Measurements from ENCODE around the gene ADNP2.
A peak's percentile ranks its signal among the peaks of the same experiment; 100 is the strongest.

Gene ADNP2

DNA sequence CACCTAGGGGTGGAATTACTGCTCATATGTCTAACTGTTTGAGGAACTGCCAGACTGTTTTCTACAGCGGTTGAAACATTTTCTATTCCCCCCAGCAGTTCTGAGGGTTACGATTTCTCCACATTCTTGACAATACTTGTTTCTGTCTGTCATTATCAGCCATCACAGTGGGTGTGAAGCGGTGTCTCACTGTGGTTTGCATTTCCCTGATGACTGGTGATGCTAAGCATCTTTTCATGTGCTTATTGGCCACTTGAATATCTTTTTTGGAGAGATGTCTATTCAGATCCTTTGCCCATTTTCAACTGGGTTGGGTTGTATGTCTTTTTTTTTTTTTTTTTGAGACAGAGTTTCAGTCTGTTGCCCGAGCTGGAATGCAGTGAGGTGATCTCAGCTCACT is 63.0 kb downstream of the ADNP2 start:
- no peak for DNase-seq (ENCODE audit: low read depth)

DNA sequence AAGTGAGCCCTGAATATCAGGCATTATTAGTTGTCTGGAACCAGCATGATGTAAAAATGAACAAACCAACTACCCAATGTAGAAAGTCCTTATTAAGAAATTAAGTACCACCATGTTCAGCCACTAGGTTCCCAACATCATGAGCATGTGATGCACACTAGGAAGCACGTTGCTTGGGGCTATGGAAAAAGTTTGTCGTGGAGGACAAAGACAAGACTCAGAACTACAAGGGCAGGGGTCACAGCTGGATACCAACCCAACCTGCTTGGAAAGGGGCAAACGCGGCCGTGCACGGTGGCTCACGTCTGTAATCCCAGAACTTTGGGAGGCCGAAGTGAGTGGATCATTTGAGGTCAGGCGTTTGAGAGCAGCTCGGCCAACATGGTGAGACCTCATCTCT is 64.0 kb downstream of the ADNP2 start:
- no peak for DNase-seq (ENCODE audit: low read depth)

DNA sequence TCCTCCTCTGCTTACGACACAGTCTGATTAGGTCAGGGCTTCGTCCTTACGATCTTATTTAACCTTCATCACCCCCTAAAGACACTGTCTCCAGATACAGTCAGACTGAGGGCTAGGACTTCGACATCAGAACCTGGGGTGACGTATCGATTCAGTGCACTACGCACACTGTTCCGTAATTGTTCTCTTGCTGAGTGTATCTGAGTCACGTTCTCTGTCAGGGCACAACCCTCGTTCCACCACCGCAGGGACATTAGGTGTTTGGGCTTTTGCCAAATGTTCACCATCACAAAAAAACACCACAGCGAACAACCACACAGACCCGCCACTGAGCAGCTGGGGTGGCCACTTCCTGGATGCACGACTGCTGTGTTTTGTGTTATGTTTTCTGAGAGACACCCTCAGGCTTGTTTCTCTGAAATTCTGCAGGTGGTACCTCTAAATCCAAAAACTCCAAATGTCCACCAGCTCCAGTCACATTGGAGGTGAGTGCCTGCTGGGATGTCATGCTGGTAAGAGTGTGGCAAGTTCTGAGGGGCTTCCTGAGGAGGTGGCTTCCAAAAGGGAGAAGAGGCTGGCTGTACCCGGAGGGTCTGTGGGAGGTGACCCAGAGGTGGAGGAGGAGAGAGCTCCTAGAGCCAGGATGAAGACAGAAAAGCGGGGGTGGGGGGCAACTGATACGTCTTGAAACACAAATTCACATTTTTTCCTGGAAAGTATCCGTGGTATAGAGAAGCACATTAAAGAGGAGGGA is 66.6 kb downstream of the ADNP2 start:
- DNase-seq (ENCODE audit: low read depth): peak; percentile 23

DNA sequence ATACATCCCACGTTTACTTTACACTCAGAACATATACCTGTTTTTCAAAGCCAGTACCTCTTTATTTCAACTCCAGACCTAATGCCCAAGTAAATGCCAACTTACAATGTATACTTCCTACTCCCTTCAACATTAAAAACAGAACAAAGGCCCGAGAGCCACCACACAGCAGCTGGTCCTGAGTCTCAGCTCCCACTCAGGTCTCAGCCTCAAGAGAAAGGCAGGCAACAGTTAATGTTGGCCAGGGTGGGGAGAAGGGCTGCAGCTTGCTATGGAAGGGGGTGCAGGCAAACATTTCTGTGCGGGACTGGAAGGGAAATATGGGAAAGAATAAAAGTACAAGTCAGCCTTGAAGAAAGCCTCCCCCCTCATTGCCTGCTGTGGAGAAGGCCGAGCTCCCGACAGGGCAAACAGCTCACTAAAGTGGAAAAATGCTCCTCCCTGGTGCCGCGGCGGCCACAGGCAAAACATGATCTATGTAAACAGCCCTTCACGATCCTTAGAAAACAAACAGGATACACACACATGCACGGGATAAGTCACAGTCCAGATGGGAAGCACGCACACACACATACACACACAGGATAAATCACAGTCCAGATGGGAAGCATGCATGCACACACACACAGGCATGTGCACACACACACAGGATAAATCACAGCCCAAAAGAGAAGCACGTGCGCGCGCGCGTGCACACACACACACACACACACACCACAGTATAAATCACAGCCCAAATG is 67.4 kb downstream of the ADNP2 start:
- DNase-seq (ENCODE audit: low read depth): no peak

DNA sequence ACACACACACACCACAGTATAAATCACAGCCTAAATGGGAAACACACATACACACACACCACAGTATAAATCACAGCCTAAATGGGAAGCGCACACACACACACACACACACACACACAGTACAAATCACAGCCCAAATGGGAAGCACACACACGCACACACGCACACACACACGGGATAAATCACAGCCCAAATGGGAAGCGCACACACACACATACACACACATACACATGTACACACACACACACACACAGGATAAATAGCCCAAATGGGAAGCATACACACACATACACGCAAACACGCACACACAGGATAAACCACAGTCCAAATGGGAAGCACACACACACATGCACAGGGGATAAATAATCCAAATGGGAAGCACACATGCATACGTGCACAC is 68.1 kb downstream of the ADNP2 start:
- no peak for DNase-seq (ENCODE audit: low read depth)

DNA sequence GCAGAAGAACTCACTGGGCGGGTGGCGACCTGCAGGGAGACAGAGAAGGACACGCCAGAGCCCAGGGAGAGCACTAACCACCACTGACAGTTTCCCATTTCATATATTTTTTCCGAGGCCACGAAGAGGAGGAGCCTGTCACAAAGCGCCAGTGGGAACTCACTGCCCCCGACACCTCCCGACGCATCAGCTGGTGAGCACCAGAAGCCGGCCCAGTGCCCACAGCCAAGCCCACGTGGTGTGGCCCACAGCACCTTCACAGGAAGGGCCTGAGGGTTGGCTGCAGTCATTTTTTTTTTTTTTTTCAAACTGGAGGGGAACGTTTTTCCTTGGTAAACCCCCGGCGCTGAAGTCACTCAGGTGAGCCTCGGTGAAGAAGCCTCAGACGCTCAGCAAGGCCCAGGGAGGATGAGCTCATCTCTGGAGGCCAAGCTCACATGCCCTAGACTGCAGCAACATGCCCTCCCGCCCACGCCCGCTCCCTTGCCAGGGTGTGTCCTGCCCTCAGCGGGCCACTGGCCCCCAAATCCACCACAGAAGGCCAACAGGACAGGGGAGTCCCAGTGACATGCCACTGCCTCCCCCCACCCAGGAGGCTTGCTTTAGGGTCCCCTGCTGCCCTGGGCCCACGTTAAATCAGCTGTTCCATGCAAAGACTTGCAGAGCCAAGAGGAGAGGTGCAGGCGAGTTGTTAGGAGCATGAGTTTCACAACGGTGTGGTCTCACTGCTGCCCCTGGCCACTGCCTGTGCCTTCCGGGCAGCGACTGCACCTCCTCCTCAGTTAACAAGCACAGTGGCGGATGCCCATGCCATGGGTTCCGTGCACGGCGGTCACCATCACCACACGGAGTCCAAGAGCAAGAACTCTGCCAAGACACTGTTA is 70.1 kb downstream of the ADNP2 start:
- no peak for DNase-seq (ENCODE audit: low read depth)

DNA sequence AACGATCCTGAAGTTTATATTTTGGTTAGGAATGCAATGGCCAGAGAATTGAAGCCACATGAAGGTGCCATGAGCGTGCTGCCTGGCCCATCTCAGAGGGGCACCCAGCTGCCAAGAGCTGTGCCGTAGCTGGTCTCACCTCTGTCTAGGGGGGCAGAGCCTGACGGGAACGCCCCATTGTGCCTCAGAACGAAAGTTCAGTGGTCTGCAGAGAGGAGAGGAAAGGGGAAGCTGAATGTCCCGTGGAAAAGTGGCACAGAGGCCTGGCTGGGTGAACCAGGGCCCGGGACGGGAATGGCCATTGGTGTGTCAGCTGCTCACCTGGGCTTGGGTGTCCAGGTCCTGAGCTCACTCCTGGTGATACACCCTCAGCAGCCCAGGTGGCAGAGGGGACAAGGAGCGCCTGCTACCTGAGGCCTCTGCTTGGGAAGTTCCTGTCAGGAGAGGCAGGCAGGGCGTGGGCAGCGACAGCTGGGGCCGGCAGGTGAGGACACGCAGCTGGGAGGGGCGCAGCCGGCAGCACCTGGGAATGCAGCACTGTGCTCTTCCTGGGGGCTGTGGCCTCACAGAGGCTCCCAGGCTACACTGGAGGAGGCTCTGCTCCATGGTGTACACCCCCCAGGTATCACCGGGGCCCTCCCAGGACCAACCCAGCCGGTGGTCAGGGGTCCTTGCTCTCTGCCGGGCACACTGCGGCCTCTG is 70.9 kb downstream of the ADNP2 start:
- DNase-seq (ENCODE audit: low read depth): no peak

DNA sequence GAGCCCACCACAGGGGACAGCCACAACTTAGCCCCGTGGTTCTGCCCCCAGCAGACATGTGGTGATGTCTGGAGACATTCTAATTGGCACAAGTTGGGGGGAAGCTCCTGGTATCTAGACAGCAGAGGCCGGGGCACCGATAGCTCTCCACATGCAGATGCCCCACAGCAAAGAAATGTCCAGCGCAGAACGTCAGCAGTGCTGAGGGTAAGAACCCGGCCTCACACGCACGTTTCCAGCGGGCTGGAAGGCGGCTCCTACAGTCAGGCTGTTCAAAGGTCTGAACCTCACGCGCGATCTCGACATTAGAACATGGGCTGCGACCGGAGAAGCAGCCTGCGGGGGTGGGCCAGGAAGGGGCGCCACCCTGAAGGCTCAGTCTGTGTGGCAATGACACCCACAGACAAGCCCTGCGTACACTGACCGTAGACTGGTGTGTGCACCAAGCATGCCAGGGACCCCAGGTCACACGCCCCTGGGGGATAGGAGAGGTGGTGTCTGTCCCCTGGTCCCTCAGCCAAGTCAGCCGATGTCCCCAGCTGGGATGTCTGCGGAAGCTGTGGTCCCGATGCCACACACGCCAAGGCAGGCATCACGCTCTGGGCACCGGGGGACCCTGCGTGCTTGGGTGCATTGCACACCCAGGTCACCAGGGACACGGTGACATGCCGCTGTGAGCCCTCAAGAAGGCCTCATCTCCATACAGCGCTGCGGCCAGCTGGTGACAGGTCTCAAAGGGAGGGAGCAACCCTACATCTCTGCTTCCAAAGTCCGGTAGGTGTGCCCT is 71.9 kb downstream of the ADNP2 start:
- no peak for DNase-seq (ENCODE audit: low read depth)

DNA sequence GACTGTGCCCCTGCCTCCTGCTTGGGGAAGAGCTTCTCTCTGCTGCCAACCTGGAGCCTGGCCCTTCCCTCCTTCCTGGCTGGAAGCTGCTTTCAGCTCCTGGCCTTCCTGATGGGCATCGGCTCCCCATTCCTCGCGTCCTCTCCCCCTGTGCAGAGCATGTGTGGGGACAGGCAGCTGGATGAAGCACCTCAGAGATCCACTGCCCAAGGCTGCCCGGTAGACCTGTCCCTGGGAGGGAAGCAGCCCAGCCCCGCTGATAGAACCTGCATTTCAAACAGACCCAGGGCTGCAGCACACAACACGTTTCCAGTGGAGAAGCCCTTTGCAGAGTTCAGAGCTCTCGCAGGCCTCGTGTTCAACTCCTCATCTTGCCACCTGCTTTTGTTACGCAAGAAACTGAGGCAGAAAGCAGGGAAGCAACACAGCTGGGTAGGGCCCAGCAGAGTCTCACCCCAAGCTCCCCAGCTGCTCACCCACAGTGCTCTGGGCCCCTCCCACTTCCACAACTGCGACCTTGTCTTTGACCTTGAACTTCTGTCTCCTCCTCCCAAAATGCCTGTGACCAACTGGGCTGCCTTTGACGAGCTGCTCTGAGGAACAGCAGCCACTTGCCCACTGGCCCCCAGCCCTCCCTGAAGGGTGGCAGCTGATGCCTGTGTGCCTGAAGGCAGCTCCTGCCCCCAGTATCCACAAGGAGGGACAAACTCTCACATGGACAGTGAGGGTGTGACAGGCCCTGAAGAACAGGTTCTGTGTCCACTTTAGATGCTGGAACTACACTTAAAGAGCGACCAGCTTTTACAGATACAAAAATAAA is 72.8 kb downstream of the ADNP2 start:
- no peak for DNase-seq (ENCODE audit: low read depth)

DNA sequence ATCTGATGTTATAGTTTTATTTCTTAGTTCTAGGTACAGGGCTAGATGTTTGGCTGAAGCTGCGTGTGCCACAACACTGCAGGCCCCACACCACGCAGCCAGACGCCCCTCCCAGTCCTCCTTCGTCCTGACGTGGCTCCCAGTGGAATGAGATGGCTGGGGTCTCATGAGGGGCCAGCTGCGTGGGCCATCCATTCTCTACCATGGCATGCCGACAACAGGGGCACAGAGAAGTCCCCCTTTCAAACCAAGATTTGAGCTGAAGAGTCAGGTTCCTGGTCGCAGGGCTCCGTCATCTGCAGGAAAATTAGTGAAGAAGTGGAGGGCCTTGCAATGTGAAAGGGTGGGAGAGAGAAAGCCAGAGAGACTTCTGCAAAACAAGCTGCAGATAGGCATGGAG is 73.8 kb downstream of the ADNP2 start:
- no peak for DNase-seq (ENCODE audit: low read depth)

DNA sequence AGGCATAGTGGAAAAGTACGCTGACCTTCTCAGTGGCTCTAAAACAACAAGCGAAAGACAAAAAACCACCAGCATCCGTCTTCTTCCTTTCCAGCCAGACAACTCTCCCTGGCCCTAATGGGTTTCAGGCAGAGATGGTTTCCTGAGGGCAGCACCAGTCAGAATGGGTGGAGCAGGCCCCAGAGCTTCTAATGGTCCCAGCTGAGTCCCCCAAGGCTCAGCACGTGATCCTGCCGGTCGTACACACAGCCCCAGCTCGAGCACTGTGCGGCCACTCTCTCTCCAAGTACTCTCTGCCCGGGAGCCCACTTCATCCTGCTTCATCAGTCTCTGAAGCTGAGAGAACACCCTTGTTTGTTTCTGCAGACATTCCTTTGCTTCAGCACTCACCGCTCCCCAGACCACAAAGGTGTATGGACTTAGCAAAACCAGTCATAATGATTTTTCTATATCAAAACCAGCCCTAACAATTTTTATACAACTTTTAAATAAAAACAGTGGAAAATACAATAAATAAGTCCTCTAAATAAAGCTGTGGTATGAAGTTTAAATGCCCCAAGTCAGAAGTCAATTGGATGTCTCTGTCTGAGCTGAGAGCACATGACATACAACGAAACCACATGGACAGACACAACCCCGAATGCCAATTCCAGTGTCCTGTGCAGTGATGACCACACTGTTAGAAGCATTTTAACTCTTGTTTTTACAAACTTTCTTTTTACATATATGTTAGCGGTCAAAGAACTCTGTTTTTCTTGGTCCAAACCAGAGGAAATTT is 74.4 kb downstream of the ADNP2 start:
- no peak for DNase-seq (ENCODE audit: low read depth)

DNA sequence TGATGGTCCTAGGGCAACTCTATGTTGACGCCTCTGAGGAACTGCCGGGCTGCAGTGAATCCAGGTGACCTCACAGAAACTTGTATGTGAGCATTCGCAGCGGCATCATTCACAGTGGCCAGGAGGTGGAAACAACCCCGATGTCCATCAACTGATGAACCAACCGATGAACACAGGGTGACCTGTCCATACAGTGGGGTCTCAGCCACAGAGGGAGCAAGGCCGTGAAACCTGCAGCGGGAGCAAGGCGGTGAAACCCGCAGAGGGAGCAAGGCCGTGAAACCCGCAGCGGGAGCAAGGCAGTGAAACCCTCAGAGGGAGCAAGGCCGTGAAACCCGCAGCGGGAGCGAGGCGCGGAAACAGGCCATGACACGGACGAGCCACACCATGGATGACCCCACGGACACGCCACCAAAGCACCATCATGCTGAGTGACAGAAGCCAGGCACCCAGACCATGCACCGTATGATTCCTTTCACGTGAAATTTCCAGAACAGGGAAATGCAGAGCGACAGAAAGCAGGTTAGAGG is 75.2 kb downstream of the ADNP2 start:
- no peak for DNase-seq (ENCODE audit: low read depth)

DNA sequence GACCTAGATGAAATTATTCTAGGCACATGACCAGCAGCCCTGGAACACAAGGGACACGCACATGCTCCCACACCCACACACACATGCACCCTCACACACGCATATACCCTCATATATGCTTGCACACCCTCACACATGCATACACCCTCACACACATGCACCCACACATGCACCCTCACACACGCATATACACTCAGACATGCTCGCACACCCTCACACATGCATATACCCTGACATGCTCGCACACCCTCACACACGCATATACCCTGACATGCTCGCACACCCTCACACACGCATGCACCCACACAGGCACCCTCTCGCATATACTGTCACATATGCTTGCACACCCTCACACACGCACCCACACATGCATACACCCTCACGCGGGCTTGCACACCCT is 76.5 kb downstream of the ADNP2 start:
- no peak for DNase-seq (ENCODE audit: low read depth)

DNA sequence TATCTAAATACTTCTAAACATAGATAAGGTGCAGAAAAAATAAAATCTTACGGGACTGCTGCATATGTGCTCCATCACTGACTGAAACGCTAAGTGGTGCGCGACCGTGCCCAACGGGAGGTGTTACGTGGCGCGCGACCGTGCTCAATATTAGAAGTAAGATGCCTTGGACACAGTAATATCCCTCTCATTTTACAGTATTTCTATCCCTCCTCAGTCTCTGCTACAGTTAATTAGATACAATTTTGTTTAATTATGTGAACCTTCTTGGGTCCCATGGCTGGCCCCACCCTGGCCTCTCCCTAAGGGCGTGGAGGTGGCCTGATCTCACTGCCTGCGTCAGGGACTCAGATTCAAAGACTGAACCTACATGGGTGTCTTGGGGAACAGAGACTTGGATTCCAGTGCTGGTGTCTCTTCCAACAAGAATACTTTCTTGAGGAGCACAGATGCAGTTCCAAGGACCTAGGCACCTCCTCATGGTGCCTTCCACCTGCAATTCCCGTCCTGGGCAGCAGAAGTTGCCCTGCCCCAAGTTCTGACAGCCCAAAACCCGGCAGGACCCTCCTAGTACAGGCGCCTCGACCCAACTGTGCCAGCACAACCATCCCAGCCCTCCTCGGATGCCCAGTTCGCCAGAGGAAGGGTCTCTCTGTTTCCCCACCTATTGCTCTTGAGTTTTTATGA is 79.0 kb downstream of the ADNP2 start:
- DNase-seq (ENCODE audit: low read depth): no peak

DNA sequence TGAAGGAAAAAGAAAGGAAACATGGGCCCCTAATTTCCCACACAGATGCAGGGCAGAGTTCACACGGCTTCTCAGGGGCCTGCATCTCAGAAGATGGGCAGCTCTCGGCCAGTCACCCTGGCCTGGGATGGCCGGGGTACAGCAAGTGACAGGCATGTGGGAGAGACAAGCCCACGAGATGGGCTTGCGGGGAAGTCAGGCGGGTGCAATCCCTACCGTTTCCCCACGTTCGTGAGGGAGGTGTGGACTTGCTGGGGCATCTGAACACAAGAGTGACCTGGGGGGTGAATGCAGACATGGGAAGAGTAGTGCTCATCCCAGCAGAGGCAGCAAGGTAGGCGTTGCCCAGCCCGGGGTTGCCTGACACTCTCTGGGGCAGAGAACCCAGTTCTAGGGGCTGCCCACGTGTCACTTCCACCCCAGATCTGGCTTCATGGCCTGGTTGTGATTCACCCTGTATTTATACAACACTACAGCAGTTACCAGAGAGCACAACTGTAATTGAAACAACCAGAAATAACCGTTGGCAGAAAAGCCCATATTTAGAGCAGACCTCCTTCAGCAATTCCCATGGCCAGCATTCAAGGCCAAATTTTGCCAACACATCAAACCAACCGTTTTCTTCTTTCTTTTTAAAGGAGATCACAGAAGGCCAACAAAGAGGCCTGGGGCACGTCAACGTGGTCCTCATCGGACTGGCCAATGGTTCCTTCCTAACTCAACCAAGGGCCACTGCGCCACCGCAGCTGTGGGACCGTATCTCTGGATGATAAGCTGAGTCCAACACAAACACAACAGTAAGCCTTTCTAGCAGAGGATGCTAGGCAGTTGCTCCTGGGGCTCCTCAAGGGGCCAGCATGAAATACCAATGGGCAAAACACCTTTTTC is 79.8 kb downstream of the ADNP2 start:
- no peak for DNase-seq (ENCODE audit: low read depth)

DNA sequence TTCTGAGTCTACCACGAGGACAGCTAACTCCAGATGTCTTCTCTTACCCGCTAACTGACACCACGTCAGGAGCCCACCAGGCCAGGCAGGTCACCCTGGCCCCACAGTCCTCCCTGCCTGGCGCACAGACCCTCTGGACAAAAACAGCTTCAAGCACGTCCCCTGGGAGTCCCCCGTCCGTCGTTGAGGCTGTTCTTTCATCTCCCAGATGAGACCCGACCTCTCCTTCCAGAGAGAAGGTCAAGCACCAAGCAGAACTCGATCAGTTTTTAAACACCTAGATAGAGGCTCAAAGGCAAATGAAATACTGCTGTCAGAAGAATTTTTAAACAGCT is 80.4 kb downstream of the ADNP2 start:
- no peak for DNase-seq (ENCODE audit: low read depth)
